IPS DF 19.7 (cell line): ENCODE results near the gene ASTN2.
A peak's percentile ranks its signal among the peaks of the same experiment; 100 is the strongest.

ENCODE experiments used
- DNase-seq: peaks from one replicate; pipeline ENCODE4 v3.0.0-alpha.2; 2013; ENCODE audit warnings: low read depth, low spot score

The ASTN2 gene

DNA sequence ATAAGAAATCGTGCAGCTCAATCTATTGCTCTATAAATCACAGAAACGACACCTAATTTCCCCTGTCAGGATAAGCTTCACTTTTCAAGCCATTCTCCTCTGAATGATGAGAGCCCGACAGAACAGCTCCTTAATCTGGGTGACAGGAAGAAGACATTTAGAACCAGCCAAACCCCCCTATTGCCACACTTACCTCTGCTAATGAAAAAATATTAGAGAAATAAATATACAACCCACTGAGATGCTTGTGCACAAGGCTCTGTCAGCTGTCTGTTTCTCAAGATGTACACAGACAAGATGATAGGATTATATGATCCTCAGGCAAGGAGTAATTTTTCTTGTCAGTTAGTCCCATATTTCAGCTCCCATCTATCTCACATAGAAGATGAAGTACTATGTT, 785.2 kb downstream of the ASTN2 start:
- DNase-seq = no peak

DNA sequence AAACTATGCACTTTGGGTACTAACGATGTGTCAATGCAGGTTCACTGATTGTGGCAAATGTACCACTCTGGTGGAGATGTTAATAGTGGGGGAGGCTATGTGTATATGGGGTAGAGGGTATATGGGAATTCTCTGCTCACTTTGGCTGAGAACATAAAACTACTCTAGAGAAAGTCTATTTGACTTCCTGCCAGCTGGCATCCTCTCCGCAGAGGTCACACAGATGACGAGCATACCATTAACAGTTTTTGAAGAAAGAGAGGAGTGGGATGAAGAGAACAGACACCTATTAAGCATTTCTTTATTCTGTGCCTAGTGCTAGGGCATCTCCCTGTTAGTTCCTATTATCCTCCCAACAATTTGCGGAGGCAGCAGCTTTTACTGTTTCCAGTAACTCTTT, 786.1 kb downstream of the ASTN2 start:
- DNase-seq = no peak

DNA sequence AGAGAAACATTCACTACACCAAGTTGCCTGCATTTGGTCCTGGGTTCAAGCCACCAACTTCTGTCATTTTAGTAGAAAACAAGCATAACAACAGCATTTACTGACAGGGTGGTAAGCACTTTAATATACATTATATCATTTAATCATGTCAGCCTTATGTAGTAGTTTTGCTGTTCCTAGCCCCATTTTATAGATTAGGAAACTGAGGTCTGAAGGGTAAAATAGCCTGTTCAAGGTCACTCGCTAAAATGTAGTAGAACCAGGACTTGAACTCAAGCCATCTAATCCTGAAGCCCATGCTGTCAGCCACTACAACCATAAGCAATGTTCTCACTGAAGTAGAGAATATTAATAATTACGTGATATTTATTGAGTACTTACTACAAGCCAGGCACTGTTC, 787.4 kb downstream of the ASTN2 start:
- no peak for DNase-seq

- no peak for DNase-seq
Measured at GRCh38 chr9:116626762-116627161, 788.1 kb downstream of the ASTN2 start.

- no peak for DNase-seq
Measured at GRCh38 chr9:116623715-116624114, 791.1 kb downstream of the ASTN2 start.

- no peak for DNase-seq
Measured at GRCh38 chr9:116617389-116617788, 797.5 kb downstream of the ASTN2 start.

GRCh38 chr9:116616304-116616914, 798.4 kb downstream of the ASTN2 start:
- DNase-seq = no peak

- DNase-seq = no peak
Measured at GRCh38 chr9:116608064-116608463, 806.8 kb downstream of the ASTN2 start.

DNA sequence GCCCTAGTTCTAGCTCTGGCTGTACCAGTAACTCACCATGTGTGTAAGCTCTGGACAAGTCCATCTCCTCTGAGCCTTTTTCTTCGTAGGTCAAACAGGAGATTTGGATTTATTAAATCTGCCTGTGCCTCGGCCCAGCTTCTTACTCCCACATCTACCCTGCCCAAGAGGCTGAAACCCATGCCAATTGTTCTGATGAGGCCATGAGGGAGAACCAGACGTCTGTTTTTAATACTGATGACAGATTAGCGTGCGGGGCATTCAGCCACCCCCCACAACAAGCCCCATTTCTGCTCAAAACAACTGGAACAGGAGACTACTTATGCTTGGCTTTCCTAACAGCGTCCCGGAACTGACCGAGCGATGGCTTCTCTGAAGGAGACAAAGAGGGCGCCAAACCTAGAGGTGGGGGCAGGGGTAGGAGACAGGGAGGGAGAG, 808.9 kb downstream of the ASTN2 start:
- no peak for DNase-seq

DNA sequence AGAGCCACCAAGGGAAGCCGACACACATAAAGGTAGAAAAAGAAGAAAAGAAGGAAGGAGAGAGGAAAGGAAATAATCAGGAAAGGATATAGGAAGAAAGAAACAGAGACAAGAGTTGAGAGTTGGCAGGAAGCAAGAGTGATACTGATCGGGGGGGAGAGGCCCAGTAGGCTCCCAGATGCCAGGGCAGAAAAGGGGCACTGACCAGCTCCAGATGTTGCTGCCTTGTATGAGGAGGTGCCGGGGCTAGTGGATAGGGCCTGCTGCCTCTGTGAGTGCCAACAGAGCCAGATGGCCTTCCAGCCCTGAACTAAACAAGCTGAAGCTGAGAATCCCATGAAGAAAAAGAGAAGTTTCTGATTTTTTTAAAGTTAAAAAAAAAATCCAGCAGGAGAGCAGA, 809.8 kb downstream of the ASTN2 start:
- no peak for DNase-seq

GRCh38 chr9:116604251-116604650, 810.6 kb downstream of the ASTN2 start:
- no peak for DNase-seq

- DNase-seq = no peak
Measured at GRCh38 chr9:116599342-116599884, 815.4 kb downstream of the ASTN2 start.

GRCh38 chr9:116596646-116597045, 818.2 kb downstream of the ASTN2 start:
- DNase-seq = no peak

- DNase-seq = no peak
Measured at GRCh38 chr9:116594547-116594946, 820.3 kb downstream of the ASTN2 start.

DNA sequence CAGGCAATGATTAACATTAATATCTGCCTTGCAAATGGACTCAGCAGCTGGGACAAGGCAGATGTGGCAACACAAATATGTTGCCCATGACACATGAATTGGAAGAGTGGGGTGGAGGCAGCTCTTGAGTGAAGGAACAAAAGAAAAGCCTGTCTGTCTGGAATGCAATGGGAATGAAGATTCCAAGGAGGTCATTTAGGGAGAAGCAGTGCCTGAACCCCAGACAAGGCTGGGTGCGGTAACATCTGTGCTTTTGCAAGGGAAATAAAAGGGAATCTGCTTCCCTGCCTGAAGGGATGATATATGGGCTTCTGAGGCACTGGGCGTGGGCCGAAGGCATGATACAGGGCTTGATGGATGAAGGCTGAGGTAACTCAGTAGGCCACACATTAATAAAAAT, 821.9 kb downstream of the ASTN2 start:
- DNase-seq = no peak

DNA sequence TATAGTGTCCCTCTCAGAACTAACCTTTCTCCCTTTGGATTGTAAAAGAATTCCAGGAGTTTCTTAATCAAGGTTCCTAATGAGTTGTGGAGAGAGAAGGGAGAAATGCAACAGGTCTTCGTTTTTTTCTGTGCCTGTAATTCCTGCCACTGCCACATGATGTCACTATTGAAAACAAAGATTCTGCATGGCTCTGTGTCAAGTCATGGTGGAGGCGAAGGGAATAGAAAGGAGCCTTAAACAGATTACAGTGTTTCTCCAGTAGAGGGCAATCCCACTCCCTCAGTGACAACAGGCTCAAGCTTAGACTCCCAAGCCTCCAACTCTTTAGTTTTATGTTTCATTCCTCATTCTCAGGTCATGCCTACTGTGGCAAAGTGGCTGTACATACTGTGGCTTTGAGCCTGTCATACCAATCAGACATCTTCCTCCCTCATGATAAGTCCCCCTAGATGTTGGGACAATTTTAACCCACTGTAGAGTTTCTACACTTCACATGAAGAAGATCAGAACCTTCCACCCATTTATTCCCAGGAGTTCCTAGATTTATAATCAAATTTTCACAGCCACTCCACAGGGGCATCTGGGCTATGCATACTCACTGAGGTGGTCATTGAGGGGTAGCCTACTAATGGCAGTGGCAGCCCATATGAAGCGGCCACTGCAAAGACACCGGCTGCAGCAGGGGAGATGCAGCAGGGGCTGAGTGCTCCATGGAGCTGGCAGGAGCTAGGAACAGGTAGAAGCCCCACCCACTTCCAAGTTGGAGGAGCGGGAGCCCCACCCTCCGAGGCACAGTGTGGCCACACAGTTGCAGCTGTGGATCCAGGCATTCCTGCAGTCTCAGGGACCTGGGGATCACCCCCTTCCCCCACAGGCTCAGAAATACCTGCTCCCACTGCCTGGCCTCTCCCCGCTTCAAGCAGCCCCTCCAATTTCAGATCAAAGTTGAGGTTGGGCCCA, 825.2 kb downstream of the ASTN2 start:
- DNase-seq = peak; percentile 71

DNA sequence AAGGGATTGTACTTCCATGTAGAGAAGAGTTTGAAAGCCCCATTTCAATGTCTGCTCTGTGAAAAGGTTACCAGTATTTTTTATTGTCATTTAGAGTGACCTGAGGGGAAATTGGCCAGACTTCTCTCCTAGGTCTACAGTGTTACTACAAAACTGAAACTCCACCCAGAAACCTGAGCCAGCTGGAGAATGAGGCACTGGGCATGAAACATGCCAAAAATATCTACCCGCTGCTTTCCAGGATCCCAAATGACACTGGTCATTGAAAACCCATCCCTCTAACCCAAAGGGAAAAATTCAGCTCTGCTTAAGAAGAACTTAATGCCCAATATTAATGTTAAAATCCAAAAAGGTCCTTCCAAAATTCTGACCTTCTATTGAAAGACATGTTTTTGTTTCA, 826.9 kb downstream of the ASTN2 start:
- DNase-seq = no peak

DNA sequence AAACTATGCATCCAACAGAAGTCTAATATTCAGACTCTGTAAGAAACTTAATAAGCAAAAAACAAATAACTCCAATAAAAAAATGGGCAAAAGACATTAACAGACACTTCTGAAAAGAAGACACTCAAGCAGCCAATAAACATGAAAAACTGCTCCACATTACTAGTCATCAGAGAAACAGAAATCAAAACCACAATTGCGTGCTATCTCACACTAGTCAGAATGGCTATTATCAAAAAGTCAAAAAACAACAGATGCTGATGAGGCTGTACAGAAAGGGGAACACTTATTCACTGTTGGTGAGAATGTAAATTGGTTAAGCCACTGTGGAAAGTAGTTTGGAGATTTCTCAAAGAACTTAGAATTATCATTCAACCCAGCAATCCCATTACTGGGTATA, 829.0 kb downstream of the ASTN2 start:
- no peak for DNase-seq

GRCh38 chr9:116585204-116585603, 829.7 kb downstream of the ASTN2 start:
- DNase-seq = no peak

DNA sequence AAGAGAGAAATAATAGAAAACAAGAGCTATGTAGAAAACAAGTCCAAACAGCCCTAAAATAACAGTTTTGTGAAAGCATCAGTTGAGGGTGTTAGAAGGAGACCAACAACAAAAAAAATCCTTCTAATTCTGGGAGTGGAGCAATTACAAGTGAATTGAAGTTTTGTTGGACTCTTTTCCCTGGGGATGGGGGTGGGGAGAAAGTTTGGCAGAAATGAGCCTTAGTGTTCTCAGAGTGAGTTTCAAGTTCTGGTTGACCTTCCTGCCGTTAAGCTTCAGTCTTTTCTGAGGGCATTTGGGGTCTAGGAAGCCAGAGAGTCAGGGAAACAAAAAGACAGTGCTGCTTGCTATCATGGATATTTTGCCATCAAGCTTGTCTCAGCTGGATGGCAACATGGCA, 834.0 kb downstream of the ASTN2 start:
- DNase-seq = no peak

DNA sequence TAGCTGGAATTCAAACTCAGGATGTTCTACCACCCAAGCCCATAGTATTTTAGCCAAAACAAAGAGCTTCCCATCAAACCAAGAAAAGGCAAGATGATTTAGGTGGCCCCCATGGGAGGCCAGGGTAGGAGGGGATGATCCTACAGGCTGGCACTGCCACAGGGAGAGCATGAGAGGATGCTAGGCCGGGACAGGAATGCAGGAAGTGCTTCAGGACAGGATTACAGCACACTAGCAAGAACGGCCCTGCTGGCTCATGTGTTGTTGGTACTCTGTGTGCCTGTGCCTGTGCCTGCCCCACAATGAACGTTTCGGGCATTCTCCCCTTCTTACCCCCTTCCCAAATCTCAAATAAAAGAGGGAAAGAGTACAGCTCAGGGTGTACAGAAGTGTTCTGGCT, 838.5 kb downstream of the ASTN2 start:
- DNase-seq = no peak

- no peak for DNase-seq
Measured at GRCh38 chr9:116574027-116574679, 840.7 kb downstream of the ASTN2 start.
